ENCODE results near the gene DEFB131B.
"Not testable (repeated sequence)": the region's sequence is repeated elsewhere in the genome, so short reads cannot be mapped to it uniquely, and the experiment has no call there.

GRCh38 chr11:71870661-71871060, 7.6 kb upstream of the DEFB131B start:
- not testable (repeated sequence) for TF ChIP-seq CTCF, POLR2A (IDR thresholded peaks at IDR 0.05)
